Measurements from ENCODE around the gene CACNA2D3.

GRCh38 chr3:54073386-54073785 lies 49.0 kb upstream of the CACNA2D3 start:
- TF ChIP-seq GATA2 (IDR thresholded peaks at IDR 0.05; ENCODE audit: low read depth, low read length): no peak
- TF ChIP-seq GATA3 (IDR thresholded peaks at IDR 0.05; ENCODE audit: low read depth, low read length): no peak
